HG02943 (cell line): Measurements from ENCODE around the gene CRIP1.

ENCODE experiments used
- ATAC-seq: cut with Tn5 transposase; IDR thresholded peaks from one replicate; pipeline ENCODE4 v1.9.1; 2021; ENCODE audit warnings: mild to moderate bottlenecking, low read depth, moderate library complexity; ENCODE audit not compliant: unreplicated experiment

Gene CRIP1

GRCh38 chr14:105491366-105491973 is 4.8 kb downstream of the CRIP1 start:
- ATAC-seq: peak; percentile 9

GRCh38 chr14:105492031-105492970 is 5.6 kb downstream of the CRIP1 start:
- ATAC-seq: no peak

- ATAC-seq: no peak
Measured at GRCh38 chr14:105492971-105493871, 6.5 kb downstream of the CRIP1 start.

GRCh38 chr14:105493921-105494605 is 7.4 kb downstream of the CRIP1 start:
- no peak for ATAC-seq

- ATAC-seq: no peak
Measured at GRCh38 chr14:105494606-105494929, 7.9 kb downstream of the CRIP1 start.

GRCh38 chr14:105495101-105495989 is 8.7 kb downstream of the CRIP1 start:
- ATAC-seq: no peak

GRCh38 chr14:105495990-105496830 is 9.5 kb downstream of the CRIP1 start:
- ATAC-seq: no peak

GRCh38 chr14:105496831-105497591 is 10.3 kb downstream of the CRIP1 start:
- no peak for ATAC-seq

- ATAC-seq: no peak
Measured at GRCh38 chr14:105497671-105498429, 11.2 kb downstream of the CRIP1 start.

- no peak for ATAC-seq
Measured at GRCh38 chr14:105498430-105499255, 12.0 kb downstream of the CRIP1 start.

GRCh38 chr14:105499256-105500035 is 12.8 kb downstream of the CRIP1 start:
- no peak for ATAC-seq

- no peak for ATAC-seq
Measured at GRCh38 chr14:105500036-105500725, 13.5 kb downstream of the CRIP1 start.

- ATAC-seq: no peak
Measured at GRCh38 chr14:105500726-105501101, 14.0 kb downstream of the CRIP1 start.

- no peak for ATAC-seq
Measured at GRCh38 chr14:105501504-105502291, 15.0 kb downstream of the CRIP1 start.
